H9 (cell line): ENCODE results near the gene FAM9C. TPM values are rescaled to one million over a fixed set of nuclear protein-coding genes. Genes with fewer than 3 reads are reported as not detected.

Experiments
- DNase-seq: peaks from one replicate; pipeline ENCODE4 v3.0.0-alpha.2; 2017
- H2AFZ ChIP-seq: one replicate; pipeline ENCODE4 v1.6.1; 2013; ENCODE audit warnings: mild to moderate bottlenecking, low read length, control low read depth, moderate library complexity
- H2AK5ac ChIP-seq: 2 replicates; pipeline ENCODE4 v1.6.1; 2013; ENCODE audit warnings: low read length, control low read depth, mixed read lengths; ENCODE audit not compliant: insufficient read length
- H2BK120ac ChIP-seq: one replicate; pipeline ENCODE4 v1.6.1; 2013; ENCODE audit warnings: low read depth, mild to moderate bottlenecking, low read length, control low read depth, inconsistent platforms; ENCODE audit not compliant: poor library complexity, severe bottlenecking
- H2BK12ac ChIP-seq: 2 replicates; pipeline ENCODE4 v1.6.1; 2013; ENCODE audit warnings: low read length, control low read depth, mixed read lengths, low read depth; ENCODE audit not compliant: insufficient read length
- H2BK15ac ChIP-seq: 2 replicates; pipeline ENCODE4 v1.6.1; 2013; ENCODE audit warnings: low read depth, low read length, control low read depth
- H2BK20ac ChIP-seq: one replicate; pipeline ENCODE4 v1.6.1; 2013; ENCODE audit warnings: low read depth, mild to moderate bottlenecking, low read length, control low read depth, inconsistent platforms; ENCODE audit not compliant: poor library complexity, severe bottlenecking
- H2BK5ac ChIP-seq: 2 replicates; pipeline ENCODE4 v1.6.1; 2013; ENCODE audit warnings: low read length, control low read depth, mixed read lengths; ENCODE audit not compliant: insufficient read length
- H3K14ac ChIP-seq: 2 replicates; pipeline ENCODE4 v1.6.1; 2013; ENCODE audit warnings: low read length, control low read depth; ENCODE audit not compliant: insufficient read depth
- H3K18ac ChIP-seq: 2 replicates; pipeline ENCODE4 v1.6.1; 2013; ENCODE audit warnings: low read depth, mild to moderate bottlenecking, mixed read lengths, low read length, control low read depth; ENCODE audit not compliant: insufficient read length
- H3K23ac ChIP-seq: 2 replicates; pipeline ENCODE4 v1.6.1; 2013; ENCODE audit warnings: low read length, control low read depth, mixed read lengths, low read depth; ENCODE audit not compliant: insufficient read length
- H3K23me2 ChIP-seq: 2 replicates; pipeline ENCODE4 v1.6.1; 2013; ENCODE audit warnings: low read depth, mild to moderate bottlenecking, mixed read lengths, low read length, control low read depth; ENCODE audit not compliant: insufficient read length, poor library complexity, severe bottlenecking
- H3K27ac ChIP-seq: 2 replicates; pipeline ENCODE4 v1.5.1; 2013; ENCODE audit warnings: low read length, control low read depth, mixed read lengths, low read depth; ENCODE audit not compliant: insufficient read length
- H3K27me3 ChIP-seq: 2 replicates; pipeline ENCODE4 v1.6.1; 2013; ENCODE audit warnings: low read length, control low read depth, inconsistent platforms; ENCODE audit not compliant: insufficient read depth
- H3K4ac ChIP-seq: 2 replicates; pipeline ENCODE4 v1.6.1; 2013; ENCODE audit warnings: low read depth, mild to moderate bottlenecking, control low read depth, inconsistent platforms, low read length, moderate library complexity
- H3K4me1 ChIP-seq: 2 replicates; pipeline ENCODE4 v1.6.1; 2013; ENCODE audit warnings: low read length, control low read depth, inconsistent platforms; ENCODE audit not compliant: insufficient read depth
- H3K4me2 ChIP-seq: 2 replicates; pipeline ENCODE4 v1.6.1; 2013; ENCODE audit warnings: low read length, control low read depth, mixed read lengths; ENCODE audit not compliant: insufficient read length, insufficient read depth
- H3K56ac ChIP-seq: 2 replicates; pipeline ENCODE4 v1.6.1; 2013; ENCODE audit warnings: low read depth, mild to moderate bottlenecking, mixed read lengths, low read length, control low read depth; ENCODE audit not compliant: insufficient read length
- H3K79me1 ChIP-seq: 2 replicates; pipeline ENCODE4 v1.6.1; 2013; ENCODE audit warnings: low read depth, mild to moderate bottlenecking, moderate library complexity, low read length, control low read depth, inconsistent platforms; ENCODE audit not compliant: insufficient read depth, poor library complexity, severe bottlenecking
- H3K79me2 ChIP-seq: 2 replicates; pipeline ENCODE4 v1.6.1; 2013; ENCODE audit warnings: low read length, control low read depth, inconsistent platforms; ENCODE audit not compliant: insufficient read depth
- H3K9ac ChIP-seq: 2 replicates; pipeline ENCODE4 v1.6.1; 2013; ENCODE audit warnings: low read length, control low read depth, mixed read lengths; ENCODE audit not compliant: insufficient read length; ENCODE audit errors: extremely low read depth
- H3K9me3 ChIP-seq: one replicate; pipeline ENCODE4 v1.6.1; 2013; ENCODE audit warnings: low read depth, low read length, inconsistent platforms; ENCODE audit not compliant: control insufficient read depth
- H3T11ph ChIP-seq: one replicate; pipeline ENCODE4 v1.6.1; 2013; ENCODE audit warnings: mild to moderate bottlenecking, low read length, control low read depth, inconsistent platforms
- H4K20me1 ChIP-seq: one replicate; pipeline ENCODE4 v1.6.1; 2013; ENCODE audit not compliant: control insufficient read depth, insufficient read length, insufficient read depth
- H4K5ac ChIP-seq: 2 replicates; pipeline ENCODE4 v1.6.1; 2013; ENCODE audit warnings: low read depth, mild to moderate bottlenecking, mixed read lengths, low read length, control low read depth; ENCODE audit not compliant: insufficient read length
- H4K8ac ChIP-seq: replicated peaks from 2 replicates; pipeline ENCODE4 v1.6.1; 2013; ENCODE audit warnings: low read length, control low read depth, mixed read lengths, low read depth; ENCODE audit not compliant: insufficient read length
- H4K91ac ChIP-seq: 2 replicates; pipeline ENCODE4 v1.6.1; 2013; ENCODE audit warnings: low read depth, mild to moderate bottlenecking, moderate library complexity, mixed read lengths, low read length, control low read depth; ENCODE audit not compliant: insufficient read length
- H3K27ac Mint-ChIP-seq, 3 experiments: 2 replicates in 2 of 3; 3 replicates in 1 of 3; pipeline ENCODE4 v1.8.0; 2020 to 2021; ENCODE audit warnings: mixed read lengths in 3 of 3, mild to moderate bottlenecking in 1 of 3, moderate library complexity in 1 of 3
- H3K27me3 Mint-ChIP-seq: 2 replicates; pipeline ENCODE4 v1.8.0; 2021; ENCODE audit warnings: low read depth, mild to moderate bottlenecking, moderate library complexity, mixed read lengths
- H3K36me3 Mint-ChIP-seq, 3 experiments: 2 replicates in 2 of 3; 3 replicates in 1 of 3; pipeline ENCODE4 v1.8.0; 2020 to 2021; ENCODE audit warnings: low read depth in 3 of 3, mixed read lengths in 3 of 3; ENCODE audit not compliant: insufficient read depth in 1 of 3
- H3K4me1 Mint-ChIP-seq, 2 experiments: 2 replicates each; pipeline ENCODE4 v1.8.0; 2020; ENCODE audit warnings: mixed read lengths in 2 of 2
- H3K4me3 Mint-ChIP-seq, 2 experiments: 2 replicates in 1 of 2; 3 replicates in 1 of 2; pipeline ENCODE4 v1.8.0; 2020 to 2021; ENCODE audit warnings: mild to moderate bottlenecking in 2 of 2, mixed read lengths in 2 of 2, moderate library complexity in 1 of 2
- H3K9me3 Mint-ChIP-seq, 2 experiments: 2 replicates in 1 of 2; 3 replicates in 1 of 2; pipeline ENCODE4 v1.8.0; 2020; ENCODE audit warnings: mild to moderate bottlenecking in 2 of 2, mixed read lengths in 2 of 2, moderate library complexity in 1 of 2
- CTCF ChIP-seq: fragments of 200-600 bp; sonication (generic); conservative IDR thresholded peaks from 3 replicates; pipeline ENCODE4 v1.8.0; 2021; ENCODE audit warnings: antibody characterized with exemption, mild to moderate bottlenecking
- WGBS: extraction: QIAGEN DNeasy Blood & Tissue Kit; methylation state at CpG from one replicate; pipeline ENCODE4 v1.1.7; 2013; ENCODE audit warnings: missing lambda C conversion rate, low lambda C conversion rate, mixed read lengths; ENCODE audit not compliant: insufficient read length; ENCODE audit errors: extremely low coverage; 5-methylcytosine and 5-hydroxymethylcytosine counted together
- total RNA-seq: library from RNA; stranded (reverse); gene quantifications from 2 replicates; pipeline ENCODE4 v1.2.1, GENCODE V29; 2021

FAM9C gene
- total RNA-seq, 1 experiment from 2014 or later: not detected

- no peaks in the 10 kb centered on the region for H3K27me3 Mint-ChIP-seq
Observed at GRCh38 chrX:13043138-13043537, 1.3 kb downstream of the FAM9C start.

More at GRCh38 chrX:13043138-13043537, 1.3 kb downstream of the FAM9C start:
- Histone ChIP-seq H4K8ac (no peak overlapping the region), H2BK12ac (no peak overlapping the region), H3K14ac (no peak overlapping the region), H3K4me1 (no peaks in the 10 kb centered on the region), H3K79me1 (no peaks in the 10 kb centered on the region), H3K4ac (no peak overlapping the region), H3K27ac (no peak overlapping the region), H3K23ac (no peak overlapping the region), H4K91ac (no peak overlapping the region), H2BK120ac (no peak overlapping the region), H3K23me2 (no peaks in the 10 kb centered on the region), H3K18ac (no peak overlapping the region), H3K4me2 (no peak overlapping the region), H4K20me1 (no peaks in the 10 kb centered on the region), H3K27me3 (no peaks in the 10 kb centered on the region), H2BK20ac (no peak overlapping the region), H2AFZ (no peak overlapping the region), H2BK15ac (no peak overlapping the region), H3K9me3 (no peaks in the 10 kb centered on the region), H3K9ac (no peak overlapping the region), H2BK5ac (no peak overlapping the region), H2AK5ac (no peak overlapping the region), H3K79me2 (no peaks in the 10 kb centered on the region), H4K5ac (no peak overlapping the region), H3T11ph (no peak overlapping the region), H3K56ac (no peak overlapping the region)
- Mint-ChIP-seq H3K9me3 (peaks cover 41 to 48% of the 10 kb centered on the region in 2 experiments), H3K36me3 (no peaks in the 10 kb centered on the region; a peak in 2 of 7 replicates), H3K4me1 (peaks cover 0 to 13% of the 10 kb centered on the region in 2 experiments; a peak in 2 of 4 replicates), H3K27ac (no peak overlapping the region; a peak in 1 of 7 replicates), H3K4me3 (no peak overlapping the region)
- no peak for TF ChIP-seq CTCF
- WGBS: no CpG with 5 or more reads among the region's 10 CpGs
- DNase-seq: no peak
